Duodenal mucosa (tissue), 2 donors: ENCODE measurements around the gene KIF26B.

Source experiments
- H3K27ac ChIP-seq: one replicate; pipeline ENCODE4 v1.7.0; 2013; ENCODE audit warnings: low read depth, low read length
- H3K27me3 ChIP-seq, 2 donors: one replicate each; pipeline ENCODE4 v1.7.0; 2013; ENCODE audit warnings: low read length in 2 of 2, control low read depth in 1 of 2; ENCODE audit not compliant: insufficient read depth in 2 of 2, control insufficient read depth in 1 of 2
- H3K36me3 ChIP-seq, 2 donors: one replicate each; pipeline ENCODE4 v1.7.0; 2013; ENCODE audit warnings: low read length in 2 of 2, control low read depth in 1 of 2; ENCODE audit not compliant: insufficient read depth in 2 of 2, control insufficient read depth in 1 of 2
- H3K4me1 ChIP-seq, 2 donors: one replicate each; pipeline ENCODE4 v1.7.0; 2013; ENCODE audit warnings: low read length in 2 of 2, control low read depth in 1 of 2; ENCODE audit not compliant: insufficient read depth in 2 of 2, control insufficient read depth in 1 of 2
- H3K4me3 ChIP-seq, 2 donors: one replicate each; pipeline ENCODE4 v1.7.0; 2013; ENCODE audit warnings: low read length in 2 of 2, low read depth in 1 of 2
- H3K9ac ChIP-seq, 2 donors: one replicate each; pipeline ENCODE4 v1.7.0; 2013; ENCODE audit warnings: low read length in 2 of 2, low read depth in 1 of 2
- H3K9me3 ChIP-seq, 2 donors: one replicate each; pipeline ENCODE4 v1.7.0; 2013; ENCODE audit warnings: low read length in 2 of 2, control low read depth in 1 of 2; ENCODE audit not compliant: control insufficient read depth in 1 of 2

KIF26B gene

DNA sequence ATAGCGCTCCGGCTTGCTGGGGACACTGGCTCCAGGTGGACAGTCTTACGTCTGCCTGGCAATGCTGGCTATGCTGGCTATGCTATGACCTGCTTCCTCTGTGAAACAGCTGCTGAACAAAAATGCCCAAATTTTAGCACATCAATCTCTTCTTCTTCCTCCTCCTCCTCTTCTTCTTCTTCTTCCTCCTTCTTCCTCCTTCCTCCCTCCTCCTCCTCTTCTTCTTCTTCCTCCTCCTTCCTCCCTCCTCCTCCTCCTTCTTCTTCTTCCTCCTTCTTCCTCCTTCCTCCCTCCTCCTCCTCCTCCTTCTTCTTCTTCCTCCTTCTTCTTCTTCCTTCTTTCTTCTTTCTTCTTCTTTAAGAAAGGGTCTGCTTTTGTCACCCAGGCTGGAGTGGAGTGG, 401.3 kb downstream of the KIF26B start:
- Histone ChIP-seq H3K27ac (no peak overlapping the region), H3K36me3 (no peaks in the 10 kb centered on the region), H3K27me3 (no peaks in the 10 kb centered on the region), H3K9ac (no peak overlapping the region), H3K9me3 (no peaks in the 10 kb centered on the region), H3K4me3 (no peak overlapping the region), H3K4me1 (no peaks in the 10 kb centered on the region)

DNA sequence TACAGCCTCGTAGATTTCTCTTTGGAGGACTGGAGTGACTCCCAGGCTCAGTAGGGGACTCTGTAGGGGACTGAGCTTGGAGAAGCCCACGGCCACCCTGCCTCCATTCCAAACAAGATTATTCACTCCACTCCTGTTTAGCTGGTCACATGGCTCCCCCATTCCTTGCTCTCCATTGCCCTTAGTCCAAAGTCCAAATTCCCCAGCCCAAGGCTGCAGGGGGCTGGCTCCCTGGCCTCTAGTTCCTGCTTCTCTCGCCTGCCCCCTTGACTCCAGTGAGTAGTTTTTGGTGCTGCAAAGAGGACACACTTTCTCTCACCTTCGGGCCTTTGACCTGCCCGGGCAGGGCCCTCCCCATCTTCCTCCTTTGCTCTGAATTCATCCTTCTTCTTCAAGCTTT, 403.3 kb downstream of the KIF26B start:
- no peaks in the 10 kb centered on the region for H3K4me1 ChIP-seq
- H3K9ac ChIP-seq: no peak overlapping the region
- H3K9me3 ChIP-seq: no peaks in the 10 kb centered on the region
- no peaks in the 10 kb centered on the region for H3K27me3 ChIP-seq
- H3K4me3 ChIP-seq: no peak overlapping the region
- H3K36me3 ChIP-seq: no peaks in the 10 kb centered on the region
- no peak overlapping the region for H3K27ac ChIP-seq

DNA sequence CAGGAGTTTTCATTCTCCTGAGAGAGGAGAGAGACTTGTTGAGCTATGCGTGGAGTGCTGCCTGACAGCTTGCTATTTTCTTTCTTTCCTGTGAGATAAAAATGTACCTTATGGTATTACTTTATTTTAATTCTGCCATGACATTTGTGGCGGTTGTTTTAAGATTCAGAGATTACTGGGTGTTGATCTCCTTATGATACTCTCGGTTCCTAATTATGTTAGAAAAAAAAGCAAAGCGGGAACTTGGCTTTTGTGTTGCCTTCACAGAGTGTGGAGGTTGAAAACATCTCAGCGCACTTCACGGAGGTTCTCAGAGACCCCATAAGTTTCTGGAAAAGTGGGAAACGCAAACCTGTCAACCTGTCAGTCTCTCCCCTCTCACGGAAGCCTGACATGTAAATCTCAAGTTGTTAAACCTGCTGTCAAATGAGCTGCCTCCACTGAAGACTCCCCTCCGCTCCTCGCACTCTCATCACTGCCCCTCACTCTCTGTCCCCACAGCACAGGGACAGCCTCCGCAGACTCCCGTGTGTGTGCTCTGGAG, 405.6 kb downstream of the KIF26B start:
- H3K9ac ChIP-seq: no peak overlapping the region
- no peak overlapping the region for H3K4me3 ChIP-seq
- no peaks in the 10 kb centered on the region for H3K27me3 ChIP-seq
- no peaks in the 10 kb centered on the region for H3K36me3 ChIP-seq
- no peaks in the 10 kb centered on the region for H3K4me1 ChIP-seq
- no peaks in the 10 kb centered on the region for H3K9me3 ChIP-seq
- H3K27ac ChIP-seq: no peak overlapping the region

DNA sequence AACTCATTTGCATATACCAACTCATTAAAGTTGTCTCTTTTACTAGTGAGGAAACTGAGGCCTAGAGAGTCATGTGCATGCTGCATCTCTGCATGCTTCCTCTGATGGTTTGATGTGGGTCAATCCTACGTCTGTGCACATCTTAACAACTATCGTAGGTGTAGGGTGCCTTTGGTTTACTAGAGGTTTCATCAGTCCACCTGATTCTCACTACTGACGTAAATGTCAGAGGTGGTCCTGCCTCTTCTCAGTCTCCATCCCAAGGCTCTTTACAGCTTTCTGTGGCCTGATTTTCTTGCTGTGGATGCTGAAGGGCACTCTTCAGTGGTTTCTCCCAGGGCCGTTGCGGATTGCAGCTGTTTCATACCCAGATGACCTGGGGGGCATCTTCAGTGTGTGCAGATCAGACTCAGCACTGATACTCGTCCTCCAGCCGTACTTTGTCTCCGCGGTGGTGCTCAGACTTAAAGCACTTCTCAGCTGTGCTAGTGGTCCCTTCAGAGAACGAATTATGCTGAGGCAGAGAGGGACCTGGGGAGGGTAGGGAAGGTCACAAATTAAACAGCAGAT, 407.0 kb downstream of the KIF26B start:
- no peak overlapping the region for H3K9ac ChIP-seq
- no peak overlapping the region for H3K4me3 ChIP-seq
- H3K27ac ChIP-seq: no peak overlapping the region
- H3K36me3 ChIP-seq: no peaks in the 10 kb centered on the region
- H3K9me3 ChIP-seq: no peaks in the 10 kb centered on the region
- H3K27me3 ChIP-seq: no peaks in the 10 kb centered on the region
- no peaks in the 10 kb centered on the region for H3K4me1 ChIP-seq

DNA sequence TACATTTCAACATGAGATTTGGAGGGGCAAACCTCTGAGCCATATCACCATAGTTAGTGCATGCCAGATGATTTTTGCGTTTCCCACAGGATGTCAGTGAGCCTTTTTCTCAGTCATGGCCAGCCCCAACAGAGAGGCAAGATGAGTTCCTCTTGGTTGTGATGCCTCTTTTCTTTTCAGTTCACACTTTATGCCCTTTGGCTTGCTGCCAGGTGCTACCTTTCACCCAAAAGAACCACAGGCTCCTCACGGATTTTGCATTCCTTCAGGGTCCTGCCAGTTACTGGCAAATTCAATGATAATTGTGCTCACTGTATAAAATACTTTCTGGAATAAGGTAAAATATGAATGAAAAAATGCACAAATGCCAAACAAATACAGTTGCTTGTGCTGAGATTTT, 411.3 kb downstream of the KIF26B start:
- Histone ChIP-seq H3K27me3 (no peaks in the 10 kb centered on the region), H3K4me1 (no peaks in the 10 kb centered on the region), H3K4me3 (no peak overlapping the region), H3K36me3 (no peaks in the 10 kb centered on the region), H3K9me3 (no peaks in the 10 kb centered on the region), H3K27ac (no peak overlapping the region), H3K9ac (no peak overlapping the region)

DNA sequence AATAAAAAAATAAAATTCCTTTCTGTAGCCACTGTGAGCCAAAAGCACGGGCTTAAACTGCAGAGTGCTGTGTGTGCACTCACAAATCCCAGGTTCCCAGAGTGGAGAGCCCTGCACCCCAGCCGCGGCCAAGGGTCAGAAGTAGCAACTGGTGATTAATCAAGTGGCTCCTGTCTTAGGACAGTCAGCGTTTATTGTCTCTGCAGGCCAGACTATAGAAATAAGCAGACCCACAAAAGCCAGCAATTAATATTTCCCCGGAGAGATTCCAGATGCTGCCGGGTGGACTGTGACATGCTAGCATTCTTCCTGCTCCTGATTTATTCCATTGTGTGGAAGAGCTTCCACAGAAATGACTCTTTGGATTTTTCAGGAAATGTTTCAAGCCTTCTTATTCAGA, 412.2 kb downstream of the KIF26B start:
- Histone ChIP-seq H3K27ac (no peak overlapping the region), H3K4me3 (no peak overlapping the region), H3K9ac (no peak overlapping the region), H3K4me1 (no peaks in the 10 kb centered on the region), H3K9me3 (no peaks in the 10 kb centered on the region), H3K27me3 (no peaks in the 10 kb centered on the region), H3K36me3 (no peaks in the 10 kb centered on the region)

DNA sequence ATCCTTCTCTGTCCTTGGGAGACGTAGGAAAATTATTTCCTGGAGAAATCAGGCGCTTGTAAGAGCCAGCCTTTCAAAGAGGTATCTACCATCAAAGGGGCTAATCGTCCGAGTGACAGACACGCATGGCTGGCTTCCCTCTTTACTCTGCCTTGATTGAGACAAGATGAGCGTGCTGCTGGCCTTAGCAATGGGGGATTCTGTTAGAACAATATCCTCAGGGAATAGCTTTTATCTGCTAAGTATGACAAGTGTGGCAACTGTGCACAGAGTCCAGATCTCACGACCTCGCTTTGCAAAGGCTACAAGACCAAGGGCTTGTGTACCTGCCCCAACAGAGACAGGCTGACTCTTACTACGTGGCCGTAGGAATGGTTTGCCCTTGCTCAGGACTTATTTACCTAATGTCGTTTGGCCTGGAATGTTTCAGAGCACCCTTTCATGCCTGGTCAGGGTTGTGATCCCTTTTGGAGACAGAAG, 417.1 kb downstream of the KIF26B start:
- no peak overlapping the region for H3K9ac ChIP-seq
- no peaks in the 10 kb centered on the region for H3K36me3 ChIP-seq

DNA sequence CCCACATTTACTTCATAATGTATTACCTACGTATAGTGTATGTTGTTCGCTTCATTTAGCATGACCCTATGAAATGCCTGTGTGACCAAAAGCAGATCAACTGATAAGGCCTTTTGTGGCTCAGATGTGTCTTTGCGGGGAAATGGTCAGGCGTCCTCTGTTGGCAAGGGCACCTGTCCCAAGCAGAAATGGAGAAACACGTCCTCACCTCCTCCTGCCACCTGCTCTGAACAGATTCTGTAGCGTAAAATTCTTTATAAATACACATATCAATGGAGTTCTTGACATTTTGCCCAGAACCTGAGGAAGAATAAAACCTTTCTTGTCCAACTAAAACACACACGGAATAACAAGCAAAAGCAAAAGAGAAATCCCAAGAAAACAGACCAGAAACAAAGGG, 417.9 kb downstream of the KIF26B start:
- Histone ChIP-seq H3K27ac (no peak overlapping the region), H3K4me1 (no peaks in the 10 kb centered on the region), H3K9ac (no peak overlapping the region), H3K27me3 (no peaks in the 10 kb centered on the region), H3K9me3 (no peaks in the 10 kb centered on the region), H3K36me3 (no peaks in the 10 kb centered on the region), H3K4me3 (no peak overlapping the region)

More for the DNA sequence above, 417.1 kb downstream of the KIF26B start:
- no peak overlapping the region for H3K4me3 ChIP-seq
- no peaks in the 10 kb centered on the region for H3K9me3 ChIP-seq
- no peaks in the 10 kb centered on the region for H3K27me3 ChIP-seq
- no peaks in the 10 kb centered on the region for H3K4me1 ChIP-seq
- no peak overlapping the region for H3K27ac ChIP-seq

DNA sequence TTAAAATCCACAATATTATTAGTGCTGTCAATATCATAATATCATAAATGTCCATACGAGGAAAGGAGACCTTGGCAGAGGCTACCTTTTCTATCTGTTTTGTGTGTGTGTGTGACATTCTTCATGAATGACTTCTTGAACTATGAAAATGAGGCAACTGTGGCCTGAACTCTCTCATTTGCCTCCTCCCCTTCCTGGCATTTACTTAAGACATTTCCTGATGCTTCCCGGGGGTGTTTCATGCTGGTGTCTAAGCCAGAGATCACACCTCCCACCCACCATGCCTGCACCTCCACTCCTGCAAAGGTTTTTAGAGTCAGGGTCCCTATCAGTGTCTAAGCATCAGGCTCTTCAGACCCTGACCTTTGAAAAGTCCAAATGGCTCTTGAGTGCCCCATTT, 420.9 kb downstream of the KIF26B start:
- no peaks in the 10 kb centered on the region for H3K27me3 ChIP-seq
- H3K4me3 ChIP-seq: no peak overlapping the region
- H3K4me1 ChIP-seq: no peaks in the 10 kb centered on the region
- H3K9ac ChIP-seq: no peak overlapping the region
- H3K27ac ChIP-seq: no peak overlapping the region
- H3K9me3 ChIP-seq: no peaks in the 10 kb centered on the region
- H3K36me3 ChIP-seq: no peaks in the 10 kb centered on the region

DNA sequence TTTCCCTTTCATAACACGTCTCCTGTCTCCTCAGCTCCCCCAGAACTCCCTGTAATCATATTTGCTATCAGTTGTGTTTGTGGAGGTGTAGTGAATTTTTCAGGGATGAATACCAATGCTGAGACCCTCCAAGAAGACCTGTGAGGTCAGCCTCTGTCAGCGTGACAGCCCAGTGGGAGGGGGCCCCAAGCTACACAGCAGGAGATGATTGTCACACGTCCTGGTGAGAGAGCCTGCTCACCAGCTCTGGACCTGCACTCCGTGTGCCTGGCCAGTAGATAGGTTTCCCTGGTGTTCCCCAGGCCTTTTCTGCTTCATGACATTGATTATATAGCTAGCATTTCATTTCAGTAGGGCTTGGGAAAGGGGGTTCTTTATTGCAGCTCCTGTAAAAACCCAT, 421.5 kb downstream of the KIF26B start:
- no peaks in the 10 kb centered on the region for H3K4me1 ChIP-seq
- no peak overlapping the region for H3K27ac ChIP-seq
- H3K4me3 ChIP-seq: no peak overlapping the region
- no peak overlapping the region for H3K9ac ChIP-seq
- no peaks in the 10 kb centered on the region for H3K27me3 ChIP-seq
- no peaks in the 10 kb centered on the region for H3K9me3 ChIP-seq
- no peaks in the 10 kb centered on the region for H3K36me3 ChIP-seq
